ENCODE measurements around the gene MARCHF6. TPM values are rescaled to one million over a fixed set of nuclear protein-coding genes. Genes with fewer than 3 reads are reported as not detected.

The MARCHF6 gene
- total and polyA plus RNA-seq, 2 experiments from 2014 or later: 70.9 to 91.1 TPM

GRCh38 chr5:10376544-10376943 lies 23.0 kb downstream of the MARCHF6 start:
- no peaks in the 10 kb centered on the region for H3K27me3 ChIP-seq
- H3K27ac ChIP-seq: no peak overlapping the region
- H4K20me1 ChIP-seq (ENCODE audit: insufficient read depth, poor library complexity, severe bottlenecking): peaks cover 84% of the 10 kb centered on the region
- no peaks in the 10 kb centered on the region for H3K36me3 ChIP-seq (replicated peaks; ENCODE audit: insufficient read depth, low read depth)
- no peaks in the 10 kb centered on the region for H3K9me2 ChIP-seq (replicated peaks; ENCODE audit: insufficient read depth)
- no peak overlapping the region for H3K4me2 ChIP-seq
- WGBS (ENCODE audit: low lambda C conversion rate, missing lambda C conversion rate): 85% methylated on average over 11 of the region's 11 CpGs
- peaks cover 5% of the 10 kb centered on the region for H3K4me1 ChIP-seq (ENCODE audit: insufficient read depth)
- TF ChIP-seq EZH2 (IDR thresholded peaks at IDR 0.05; ENCODE audit: borderline replicate concordance) (no peak), CTCF (IDR thresholded peaks at IDR 0.05; ENCODE audit: poor library complexity) (no peak), EZH2phosphoT487 (IDR thresholded peaks at IDR 0.05; ENCODE audit: low read depth, severe bottlenecking, unreplicated experiment) (no peak)
- H2AFZ ChIP-seq: no peak overlapping the region
- DNase-seq (ENCODE audit: low spot score): no peak
- peaks cover 100% of the 10 kb centered on the region for H3K79me2 ChIP-seq
- no peaks in the 10 kb centered on the region for H3K9me3 ChIP-seq (ENCODE audit: low read depth)
- no peak overlapping the region for H3K4me3 ChIP-seq

- H3K4me1 ChIP-seq (ENCODE audit: insufficient read depth): peaks cover 5% of the 10 kb centered on the region
These were observed 23.6 kb downstream of the MARCHF6 start for GRCh38 chr5:10377081-10377480.

DNA sequence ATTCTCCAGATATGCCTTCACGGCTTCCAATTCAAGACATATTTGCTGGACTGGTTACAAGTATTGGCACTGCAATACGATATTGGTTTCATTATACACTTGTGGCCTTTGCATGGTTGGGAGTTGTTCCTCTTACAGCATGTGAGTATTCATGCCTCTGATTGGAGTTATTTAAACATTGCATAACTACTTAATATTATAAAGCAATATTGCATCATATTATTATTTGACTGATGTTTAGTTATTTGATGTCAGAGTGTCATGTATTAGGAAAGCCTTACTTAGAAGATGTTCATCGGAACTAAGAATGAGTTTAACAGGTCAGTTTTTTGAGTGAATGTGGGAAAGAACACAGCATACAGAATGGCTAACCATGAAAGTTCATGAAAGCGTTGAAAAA lies 28.3 kb downstream of the MARCHF6 start:
- Histone ChIP-seq H3K79me2 (peaks cover 93% of the 10 kb centered on the region), H3K9me3 (ENCODE audit: low read depth) (no peaks in the 10 kb centered on the region), H3K4me1 (ENCODE audit: insufficient read depth) (no peaks in the 10 kb centered on the region), H2AFZ (no peak overlapping the region), H3K27me3 (no peaks in the 10 kb centered on the region), H3K4me3 (no peak overlapping the region), H3K4me2 (no peak overlapping the region), H3K36me3 (replicated peaks; ENCODE audit: insufficient read depth, low read depth) (no peaks in the 10 kb centered on the region), H3K9me2 (replicated peaks; ENCODE audit: insufficient read depth) (no peaks in the 10 kb centered on the region), H4K20me1 (ENCODE audit: insufficient read depth, poor library complexity, severe bottlenecking) (peaks cover 48% of the 10 kb centered on the region), H3K27ac (no peak overlapping the region)
- TF ChIP-seq CTCF (IDR thresholded peaks at IDR 0.05; ENCODE audit: poor library complexity) (no peak), EZH2 (IDR thresholded peaks at IDR 0.05; ENCODE audit: borderline replicate concordance) (no peak), EZH2phosphoT487 (IDR thresholded peaks at IDR 0.05; ENCODE audit: low read depth, severe bottlenecking, unreplicated experiment) (no peak)
- no peak for DNase-seq (ENCODE audit: low spot score)
- whole genome bisulfite sequencing (ENCODE audit: low lambda C conversion rate, missing lambda C conversion rate): 98% methylated on average over 4 of the region's 4 CpGs

More at GRCh38 chr5:10377081-10377480, 23.6 kb downstream of the MARCHF6 start:
- no peaks in the 10 kb centered on the region for H3K9me2 ChIP-seq (replicated peaks; ENCODE audit: insufficient read depth)
- H4K20me1 ChIP-seq (ENCODE audit: insufficient read depth, poor library complexity, severe bottlenecking): peaks cover 80% of the 10 kb centered on the region
- H3K27ac ChIP-seq: no peak overlapping the region
- H3K4me2 ChIP-seq: no peak overlapping the region
- no peaks in the 10 kb centered on the region for H3K9me3 ChIP-seq (ENCODE audit: low read depth)
- H2AFZ ChIP-seq: no peak overlapping the region
- 91% methylated on average over 5 of the region's 5 CpGs for WGBS (ENCODE audit: low lambda C conversion rate, missing lambda C conversion rate)
- no peaks in the 10 kb centered on the region for H3K27me3 ChIP-seq
- no peak for DNase-seq (ENCODE audit: low spot score)
- H3K4me3 ChIP-seq: no peak overlapping the region
- H3K79me2 ChIP-seq: peaks cover 100% of the 10 kb centered on the region
- H3K36me3 ChIP-seq (replicated peaks; ENCODE audit: insufficient read depth, low read depth): no peaks in the 10 kb centered on the region
- no peak for TF ChIP-seq EZH2 (IDR thresholded peaks at IDR 0.05; ENCODE audit: borderline replicate concordance)
- TF ChIP-seq EZH2phosphoT487 (IDR thresholded peaks at IDR 0.05; ENCODE audit: low read depth, severe bottlenecking, unreplicated experiment): no peak

GRCh38 chr5:10384483-10384882 lies 31.0 kb downstream of the MARCHF6 start:
- peaks cover 75% of the 10 kb centered on the region for H3K79me2 ChIP-seq
- no peaks in the 10 kb centered on the region for H3K27me3 ChIP-seq
- TF ChIP-seq EZH2 (IDR thresholded peaks at IDR 0.05; ENCODE audit: borderline replicate concordance) (no peak), EZH2phosphoT487 (IDR thresholded peaks at IDR 0.05; ENCODE audit: low read depth, severe bottlenecking, unreplicated experiment) (no peak), CTCF (IDR thresholded peaks at IDR 0.05; ENCODE audit: poor library complexity) (no peak)
- no peak overlapping the region for H3K4me3 ChIP-seq
- no peaks in the 10 kb centered on the region for H3K9me2 ChIP-seq (replicated peaks; ENCODE audit: insufficient read depth)
- H3K4me1 ChIP-seq (ENCODE audit: insufficient read depth): no peaks in the 10 kb centered on the region
- no peak for DNase-seq (ENCODE audit: low spot score)
- no peaks in the 10 kb centered on the region for H3K9me3 ChIP-seq (ENCODE audit: low read depth)
- no peak overlapping the region for H3K4me2 ChIP-seq
- H4K20me1 ChIP-seq (ENCODE audit: insufficient read depth, poor library complexity, severe bottlenecking): peaks cover 32% of the 10 kb centered on the region
- no peaks in the 10 kb centered on the region for H3K36me3 ChIP-seq (replicated peaks; ENCODE audit: insufficient read depth, low read depth)
- H2AFZ ChIP-seq: no peak overlapping the region
- 90% methylated on average over 3 of the region's 3 CpGs for WGBS (ENCODE audit: low lambda C conversion rate, missing lambda C conversion rate)
- H3K27ac ChIP-seq: no peak overlapping the region

Measured in hepatocyte (in vitro differentiated cells).